Testis (tissue), 3 donors: ENCODE data around the gene KIF25. TPM values are rescaled to one million over a fixed set of nuclear protein-coding genes. Genes with fewer than 3 reads are reported as not detected.

ENCODE experiments used
- DNase-seq: peaks from one replicate; pipeline ENCODE4 v3.0.0-alpha.2; 2019
- H3K27ac ChIP-seq, 2 donors: fragments of 200-600 bp; sonication (generic); one replicate each; pipeline ENCODE4 v1.5.1; 2019
- H3K27me3 ChIP-seq: fragments of 200-600 bp; sonication (generic); one replicate; pipeline ENCODE4 v1.5.1; 2019
- H3K36me3 ChIP-seq: fragments of 200-600 bp; sonication (generic); one replicate; pipeline ENCODE4 v1.5.1; 2017; ENCODE audit warnings: low read depth; ENCODE audit errors: missing control alignments
- H3K4me1 ChIP-seq: fragments of 200-600 bp; sonication (generic); one replicate; pipeline ENCODE4 v1.5.1; 2019
- H3K4me3 ChIP-seq, 2 donors: fragments of 200-600 bp; sonication (generic); one replicate each; pipeline ENCODE4 v1.5.1; 2017 to 2019
- H3K9me3 ChIP-seq: fragments of 200-600 bp; sonication (generic); one replicate; pipeline ENCODE4 v1.5.1; 2017
- CTCF ChIP-seq, 3 experiments: fragments of 450-650 bp in 2 of 3; fragments of 200-600 bp in 1 of 3; sonication (generic) in 1 of 3; IDR thresholded peaks; one replicate each; pipeline ENCODE4 v1.5.1; 2016 to 2019; ENCODE audit warnings: antibody characterized with exemption in 3 of 3, mild to moderate bottlenecking in 2 of 3, moderate library complexity in 1 of 3
- POLR2A ChIP-seq: fragments of 450-650 bp; IDR thresholded peaks from one replicate; pipeline ENCODE4 v1.6.1; 2017; ENCODE audit warnings: antibody characterized with exemption, mild to moderate bottlenecking, moderate library complexity
- WGBS, 2 donors: methylation state at CpG; one replicate each; pipeline ENCODE4 v1.1.5; 2018; 5-methylcytosine and 5-hydroxymethylcytosine counted together
- intact Hi-C: fragments of 100-400 bp; cut with DNase I; formaldehyde crosslinking; loops from one replicate; pipeline ENCODE4 v1.15.1; 2023; ENCODE audit warnings: low total_unique reads
- polyA plus RNA-seq: library from polyadenylated mRNA; stranded (reverse); fragments of 350-450 nt; fragmentation: Illumina TruSeq; extraction: RNeasy Lipid Tissue Mini Kit (QIAGEN cat#74804); gene quantifications from one replicate; pipeline ENCODE4 v1.2.3, GENCODE V29; 2014; ENCODE audit warnings: low read depth, low replicate concordance; ENCODE audit not compliant: insufficient read depth
- total RNA-seq, 2 donors: library from RNA; depleted of rRNA; stranded (reverse); fragments of >200 nt; gene quantifications; one replicate each; pipeline ENCODE4 v1.2.3, GENCODE V29; 2016

KIF25 gene
- total and polyA plus RNA-seq, 3 donors from 2014 or later: 1.1 to 5.0 (median 1.6) TPM

DNA sequence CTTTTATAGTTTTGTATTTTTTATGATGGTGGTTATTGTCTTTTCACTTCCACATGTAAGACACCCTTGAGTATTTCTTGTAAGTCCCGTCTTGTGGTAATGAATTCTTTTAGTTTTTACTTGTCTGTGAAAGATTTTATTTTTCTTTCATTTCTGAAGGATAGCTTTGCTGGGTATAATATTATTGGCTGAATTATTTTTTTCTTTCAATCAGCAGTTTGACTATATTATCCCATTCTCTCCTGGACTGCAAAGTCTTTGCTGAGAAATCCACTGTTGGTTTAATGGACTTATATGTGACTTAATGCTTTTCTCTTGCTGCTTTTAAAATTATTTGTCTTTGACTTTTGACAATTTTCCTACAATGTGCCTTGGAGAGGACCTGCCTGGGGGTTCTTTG is 13.8 kb downstream of the KIF25 start:
- Histone ChIP-seq H3K27ac (no peak overlapping the region), H3K27me3 (no peaks in the 10 kb centered on the region), H3K4me3 (no peak overlapping the region), H3K9me3 (no peaks in the 10 kb centered on the region), H3K4me1 (no peaks in the 10 kb centered on the region), H3K36me3 (no peaks in the 10 kb centered on the region)
- intact Hi-C loops: no loop called here
- WGBS, 2 donors: 88 to 90% methylated on average over 1 of the region's 1 CpG
- TF ChIP-seq CTCF (IDR thresholded peaks at IDR 0.05) (no peak), POLR2A (no peak)
- DNase-seq: no peak

- intact Hi-C loops: no loop called here
- WGBS, 2 donors: 85 to 88% methylated on average over 13 of the region's 13 CpGs
- TF ChIP-seq POLR2A (no peak), CTCF (IDR thresholded peaks at IDR 0.05) (no peak)
- Histone ChIP-seq H3K4me1 (peaks cover 7% of the 10 kb centered on the region), H3K36me3 (no peaks in the 10 kb centered on the region), H3K27ac (no peak overlapping the region), H3K9me3 (no peaks in the 10 kb centered on the region), H3K27me3 (no peaks in the 10 kb centered on the region), H3K4me3 (no peak overlapping the region)
- DNase-seq: no peak
Measured at GRCh38 chr6:168012431-168013249, 15.2 kb downstream of the KIF25 start.

DNA sequence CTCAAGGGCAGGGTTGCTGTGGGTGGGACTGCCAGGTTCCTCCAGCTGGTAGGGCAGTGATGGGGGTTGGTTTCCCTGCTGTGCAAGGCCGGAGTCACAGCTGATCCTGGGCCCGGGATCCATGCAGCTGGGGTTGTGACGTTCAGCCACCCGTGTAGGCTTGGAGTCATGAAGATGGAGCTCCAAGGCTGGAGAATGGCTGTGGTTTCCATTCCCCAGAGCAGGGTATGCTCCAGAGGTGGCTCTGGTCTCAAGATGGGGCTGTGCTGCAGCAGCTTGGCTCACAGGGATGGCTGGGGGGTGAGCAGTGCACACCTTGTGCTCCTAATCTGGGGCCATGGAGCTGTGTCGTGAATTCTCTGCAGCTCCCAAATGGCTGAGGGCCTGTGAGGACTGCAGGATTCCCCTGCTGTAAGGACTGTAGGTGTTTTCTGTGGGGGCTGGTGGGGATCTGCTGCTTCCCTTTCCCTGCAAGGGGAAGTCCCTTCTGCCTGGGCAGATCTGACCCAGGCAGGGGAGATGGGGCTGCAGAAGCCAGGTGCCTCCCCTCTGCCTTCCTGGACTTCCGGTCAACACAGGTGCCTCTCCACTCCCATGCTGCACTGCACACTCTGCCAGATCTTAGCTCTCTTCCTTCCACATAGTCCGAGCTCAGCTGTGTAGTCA is 15.9 kb downstream of the KIF25 start:
- no peak for TF ChIP-seq POLR2A
- TF ChIP-seq CTCF (IDR thresholded peaks at IDR 0.05): no peak
- no peak overlapping the region for H3K27ac ChIP-seq
- H3K9me3 ChIP-seq: no peaks in the 10 kb centered on the region
- intact Hi-C loops: no loop called here
- DNase-seq: no peak
- peaks cover 7% of the 10 kb centered on the region for H3K4me1 ChIP-seq
- no peaks in the 10 kb centered on the region for H3K27me3 ChIP-seq
- no peak overlapping the region for H3K4me3 ChIP-seq
- no peaks in the 10 kb centered on the region for H3K36me3 ChIP-seq
- WGBS, 2 donors: 68 to 89% methylated on average over 5 to 7 of the region's 7 CpGs

DNA sequence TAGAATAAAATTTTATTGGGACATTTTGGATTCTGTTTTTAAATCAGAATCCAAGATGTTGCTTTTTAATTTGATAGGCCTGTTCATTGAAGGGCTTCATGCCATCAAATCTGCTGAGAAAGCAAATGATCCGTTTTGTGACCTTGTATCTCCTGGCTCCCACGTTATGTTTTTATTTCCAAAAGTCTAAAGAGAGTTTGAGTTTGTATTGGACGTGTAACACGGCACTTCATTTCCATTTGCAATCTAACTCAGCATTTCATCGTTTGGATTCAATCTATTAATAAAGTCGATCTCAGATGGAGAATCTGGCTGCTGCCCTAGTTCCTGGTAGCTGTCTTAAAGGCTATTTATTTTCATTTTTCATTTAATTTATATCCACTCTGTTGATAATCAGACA is 17.0 kb downstream of the KIF25 start:
- Histone ChIP-seq H3K27ac (no peak overlapping the region), H3K27me3 (no peaks in the 10 kb centered on the region), H3K36me3 (no peaks in the 10 kb centered on the region), H3K4me1 (peaks cover 7% of the 10 kb centered on the region), H3K4me3 (no peak overlapping the region), H3K9me3 (no peaks in the 10 kb centered on the region)
- TF ChIP-seq CTCF (IDR thresholded peaks at IDR 0.05) (no peak), POLR2A (no peak)
- no peak for DNase-seq
- 41 to 47% methylated on average over 6 of the region's 6 CpGs for WGBS, 2 donors
- intact Hi-C loops: no loop called here
